ENCODE measurements around the gene GRK4. TPM values are rescaled to one million over a fixed set of nuclear protein-coding genes. Genes with fewer than 3 reads are reported as not detected.
"Not testable (repeated sequence)": the region's sequence is repeated elsewhere in the genome, so short reads cannot be mapped to it uniquely, and the experiment has no call there.

The GRK4 gene
- total and polyA plus RNA-seq, 12 donors: 4.7 to 29.2 (median 8.0) TPM

DNA sequence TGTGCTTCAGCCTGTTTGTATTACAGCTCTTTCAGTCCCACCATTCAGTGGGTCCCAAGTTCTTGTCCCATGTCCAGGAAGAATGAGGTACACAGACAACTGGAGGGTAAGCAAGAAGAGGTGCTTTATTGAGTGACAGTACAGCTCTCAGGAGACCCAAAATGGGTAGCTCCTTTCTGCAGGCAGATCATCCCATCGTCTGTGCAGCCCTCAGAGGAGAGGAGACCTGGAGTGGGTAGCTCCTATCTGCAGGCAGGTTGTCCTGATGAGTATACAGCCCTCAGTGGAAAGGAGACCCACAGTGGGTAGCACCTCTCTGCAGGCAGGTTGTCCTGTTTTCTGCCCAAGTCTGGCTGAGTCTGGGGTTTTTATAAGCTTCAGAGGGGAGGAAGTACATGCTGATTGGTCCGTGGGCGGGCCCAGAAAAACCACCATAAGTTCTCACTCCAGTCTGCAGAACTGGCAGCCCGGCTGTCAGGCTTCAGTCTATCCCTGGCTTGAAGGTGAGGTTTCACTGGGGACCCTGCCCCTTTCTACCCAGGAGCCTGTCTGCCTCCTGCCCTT is 18.0 kb downstream of the GRK4 start:
- no peaks in the 10 kb centered on the region for H3K4me1 ChIP-seq (replicated peaks in 1 of 2)
- 78 to 91% (median 86%) methylated on average over 3 to 4 of the region's 4 CpGs for WGBS, 4 donors
- DNase-seq: no peak
- H3K27ac ChIP-seq: no peak overlapping the region
- H3K36me3 ChIP-seq (replicated peaks in 1 of 2): no peaks in the 10 kb centered on the region
- TF ChIP-seq, protein P1, sequence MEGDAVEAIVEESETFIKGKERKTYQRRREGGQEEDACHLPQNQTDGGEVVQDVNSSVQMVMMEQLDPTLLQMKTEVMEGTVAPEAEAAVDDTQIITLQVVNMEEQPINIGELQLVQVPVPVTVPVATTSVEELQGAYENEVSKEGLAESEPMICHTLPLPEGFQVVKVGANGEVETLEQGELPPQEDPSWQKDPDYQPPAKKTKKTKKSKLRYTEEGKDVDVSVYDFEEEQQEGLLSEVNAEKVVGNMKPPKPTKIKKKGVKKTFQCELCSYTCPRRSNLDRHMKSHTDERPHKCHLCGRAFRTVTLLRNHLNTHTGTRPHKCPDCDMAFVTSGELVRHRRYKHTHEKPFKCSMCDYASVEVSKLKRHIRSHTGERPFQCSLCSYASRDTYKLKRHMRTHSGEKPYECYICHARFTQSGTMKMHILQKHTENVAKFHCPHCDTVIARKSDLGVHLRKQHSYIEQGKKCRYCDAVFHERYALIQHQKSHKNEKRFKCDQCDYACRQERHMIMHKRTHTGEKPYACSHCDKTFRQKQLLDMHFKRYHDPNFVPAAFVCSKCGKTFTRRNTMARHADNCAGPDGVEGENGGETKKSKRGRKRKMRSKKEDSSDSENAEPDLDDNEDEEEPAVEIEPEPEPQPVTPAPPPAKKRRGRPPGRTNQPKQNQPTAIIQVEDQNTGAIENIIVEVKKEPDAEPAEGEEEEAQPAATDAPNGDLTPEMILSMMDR (IDR thresholded peaks at IDR 0.05): no peak
- TF ChIP-seq POLR2A (IDR thresholded peaks at IDR 0.05): no peak
- no peaks in the 10 kb centered on the region for H3K27me3 ChIP-seq
- H3K9me3 ChIP-seq (replicated peaks in 1 of 3): no peaks in the 10 kb centered on the region
- intact Hi-C loops (cut with DNase I): no loop called here
- no peak overlapping the region for H3K4me3 ChIP-seq

DNA sequence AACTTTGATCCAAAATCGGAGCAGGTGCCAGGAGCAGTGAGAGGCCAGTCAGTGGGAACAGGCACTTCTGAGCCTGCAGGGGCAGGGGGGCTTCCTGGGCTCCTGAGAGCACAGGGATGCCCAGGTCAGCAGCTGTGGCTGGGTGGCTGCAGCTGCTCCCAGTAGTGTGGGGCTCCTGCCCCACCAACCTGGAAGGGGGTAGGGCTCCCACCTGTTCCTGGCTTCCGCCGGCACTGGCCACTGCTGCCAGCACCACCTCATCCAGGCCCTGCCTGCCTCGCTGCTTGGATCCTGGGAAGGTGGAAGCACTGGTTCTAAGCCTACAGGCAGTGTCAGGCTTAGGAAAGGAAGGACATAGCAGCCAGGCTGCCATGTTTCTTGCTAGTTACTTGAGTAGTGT is 18.6 kb downstream of the GRK4 start:
- H3K4me1 ChIP-seq (replicated peaks in 1 of 2): no peaks in the 10 kb centered on the region
- no peak for DNase-seq
- H3K9me3 ChIP-seq (replicated peaks in 1 of 3): no peaks in the 10 kb centered on the region
- 91 to 100% (median 93%) methylated on average over 2 to 4 of the region's 4 CpGs for WGBS, 4 donors
- no peak overlapping the region for H3K4me3 ChIP-seq
- intact Hi-C loops (cut with DNase I): no loop called here
- TF ChIP-seq, protein P1 (IDR thresholded peaks at IDR 0.05): no peak
- TF ChIP-seq POLR2A (IDR thresholded peaks at IDR 0.05): no peak
- no peaks in the 10 kb centered on the region for H3K36me3 ChIP-seq (replicated peaks in 1 of 2)
- no peaks in the 10 kb centered on the region for H3K27me3 ChIP-seq
- no peak overlapping the region for H3K27ac ChIP-seq

DNA sequence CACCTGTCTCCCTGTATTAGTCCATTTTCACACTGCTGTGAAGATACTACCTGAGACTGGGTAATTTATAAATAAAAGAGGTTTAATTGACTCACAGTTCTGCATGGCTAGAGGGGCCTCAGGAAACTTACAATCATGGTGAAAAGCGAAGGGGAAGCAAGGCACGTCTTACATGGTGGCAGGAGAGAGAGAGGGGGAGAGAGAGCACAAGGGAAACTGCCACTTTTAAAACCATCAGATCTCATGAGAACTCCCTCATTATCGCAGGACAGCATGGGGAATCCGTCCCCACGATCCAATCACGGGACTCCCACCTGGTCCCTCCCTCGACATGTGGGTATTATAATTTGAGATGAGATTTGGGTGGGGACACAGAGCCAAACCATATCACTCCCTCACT is 20.3 kb downstream of the GRK4 start:
- WGBS, 4 donors: 86 to 89% (median 87%) methylated on average over 7 of the region's 7 CpGs
- H3K4me1 ChIP-seq (replicated peaks in 1 of 2); H3K27me3 ChIP-seq; H3K27ac ChIP-seq; H3K4me3 ChIP-seq; DNase-seq; intact Hi-C loops (cut with DNase I); H3K9me3 ChIP-seq (replicated peaks in 1 of 3); H3K36me3 ChIP-seq (replicated peaks in 1 of 2): not testable (repeated sequence)

DNA sequence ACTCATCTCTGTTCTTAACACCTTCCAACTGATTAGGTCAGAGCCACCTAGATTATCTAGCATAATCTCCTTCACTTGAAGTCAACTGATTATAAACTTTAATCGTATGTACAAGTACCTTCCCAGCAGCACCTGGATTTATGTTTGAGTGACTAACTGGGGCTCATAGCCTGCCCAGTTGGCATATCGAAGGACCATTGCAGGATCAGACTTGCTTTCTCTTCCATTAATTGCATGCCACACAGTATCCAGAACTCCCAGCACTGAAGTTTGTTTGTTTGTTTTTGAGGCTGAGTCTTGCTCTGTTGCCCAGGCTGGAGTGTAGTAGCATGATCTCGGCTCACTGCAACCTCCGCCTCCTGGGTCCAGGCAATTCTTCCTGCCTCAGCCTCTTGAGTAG is 27.9 kb downstream of the GRK4 start:
- Histone ChIP-seq H3K4me1 (replicated peaks in 1 of 2) (no peaks in the 10 kb centered on the region), H3K9me3 (replicated peaks in 1 of 3) (no peaks in the 10 kb centered on the region), H3K27ac (no peak overlapping the region), H3K27me3 (no peaks in the 10 kb centered on the region), H3K4me3 (no peak overlapping the region), H3K36me3 (replicated peaks in 1 of 2) (no peaks in the 10 kb centered on the region)
- intact Hi-C loops (cut with DNase I): loop anchor here in 1 of 2 donors (10.0 kb wide), 1 partner anchor 1634 kb away; no protein-coding TSS in a partner anchor
- DNase-seq: no peak
- TF ChIP-seq POLR2A (IDR thresholded peaks at IDR 0.05): no peak
- TF ChIP-seq, protein P1 (IDR thresholded peaks at IDR 0.05): no peak
- WGBS, 4 donors: 92 to 99% (median 95%) methylated on average over 4 of the region's 4 CpGs

DNA sequence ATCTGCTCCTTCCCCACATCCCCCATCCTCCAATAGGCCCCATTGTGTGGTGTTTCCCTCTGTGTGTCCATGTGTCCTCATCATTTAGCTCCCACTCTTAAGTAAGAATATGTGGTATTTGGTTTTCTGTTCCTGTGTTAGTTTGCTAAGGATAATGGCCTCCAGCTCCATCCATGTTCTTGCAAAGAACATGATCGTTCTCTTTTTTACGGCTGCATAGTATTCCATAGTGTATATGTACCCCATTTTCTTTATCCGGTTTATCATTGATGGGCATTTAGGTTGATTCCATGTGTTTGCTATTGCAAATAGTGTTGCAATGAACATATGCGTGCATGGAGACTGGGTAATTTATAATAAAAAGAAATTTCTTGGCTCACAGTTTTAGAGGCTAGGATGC is 31.5 kb downstream of the GRK4 start:
- H3K9me3 ChIP-seq (replicated peaks in 1 of 3): no peaks in the 10 kb centered on the region
- H3K36me3 ChIP-seq (replicated peaks in 1 of 2): no peaks in the 10 kb centered on the region
- H3K27ac ChIP-seq: no peak overlapping the region
- no peak overlapping the region for H3K4me3 ChIP-seq
- intact Hi-C loops (cut with DNase I): loop anchor here in 1 of 2 donors (10.0 kb wide), 1 partner anchor 1630 kb away; no protein-coding TSS in a partner anchor
- H3K27me3 ChIP-seq: no peaks in the 10 kb centered on the region
- no peaks in the 10 kb centered on the region for H3K4me1 ChIP-seq (replicated peaks in 1 of 2)
- TF ChIP-seq POLR2A (IDR thresholded peaks at IDR 0.05): no peak
- TF ChIP-seq, protein P1 (IDR thresholded peaks at IDR 0.05): no peak
- no peak for DNase-seq
- WGBS, 4 donors: 95 to 97% (median 95%) methylated on average over 4 of the region's 4 CpGs
